ENCODE measurements around the gene OBSCN.

Gene OBSCN

DNA sequence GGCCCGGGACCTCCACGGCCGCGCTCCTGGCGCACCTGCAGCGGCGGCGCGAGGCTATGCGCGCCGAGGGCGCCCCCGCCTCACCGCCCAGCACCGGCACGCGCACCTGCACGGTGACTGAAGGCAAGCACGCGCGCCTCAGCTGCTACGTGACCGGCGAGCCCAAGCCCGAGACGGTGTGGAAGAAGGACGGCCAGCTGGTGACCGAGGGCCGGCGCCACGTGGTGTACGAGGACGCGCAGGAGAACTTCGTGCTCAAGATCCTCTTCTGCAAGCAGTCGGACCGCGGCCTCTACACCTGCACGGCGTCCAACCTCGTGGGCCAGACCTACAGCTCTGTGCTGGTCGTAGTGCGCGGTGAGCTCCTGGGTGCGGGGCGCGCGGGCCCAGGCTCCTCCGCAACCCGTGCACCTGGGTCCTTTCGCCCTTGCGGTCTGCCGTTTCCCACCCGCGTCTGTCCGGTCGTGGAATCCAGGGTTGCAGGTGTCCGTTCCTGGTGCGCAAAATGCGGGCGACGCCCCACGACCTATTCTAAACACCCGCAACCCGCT, 4.6 kb downstream of the OBSCN start:
- Histone ChIP-seq H3K9ac (ENCODE audit: low read length) (no peak overlapping the region), H3K9me3 (ENCODE audit: low read length) (no peaks in the 10 kb centered on the region), H3K4me1 (ENCODE audit: insufficient read depth, low read length) (no peaks in the 10 kb centered on the region), H3K4me3 (ENCODE audit: low read depth in 1 of 2, low read length in 2 of 2) (no peak overlapping the region), H3K27ac (ENCODE audit: low read depth, low read length) (no peak overlapping the region), H3K36me3 (ENCODE audit: insufficient read depth, low read length) (no peaks in the 10 kb centered on the region), H3K27me3 (ENCODE audit: control insufficient read depth in 1 of 2, insufficient read depth in 2 of 2, low read length in 2 of 2) (peaks cover 0 to 13% of the 10 kb centered on the region in 2 donors)

GRCh38 chr1:228212966-228213844, 5.4 kb downstream of the OBSCN start:
- Histone ChIP-seq H3K9ac (ENCODE audit: low read length) (no peak overlapping the region), H3K27me3 (ENCODE audit: control insufficient read depth in 1 of 2, insufficient read depth in 2 of 2, low read length in 2 of 2) (peaks cover 0 to 13% of the 10 kb centered on the region in 2 donors)

DNA sequence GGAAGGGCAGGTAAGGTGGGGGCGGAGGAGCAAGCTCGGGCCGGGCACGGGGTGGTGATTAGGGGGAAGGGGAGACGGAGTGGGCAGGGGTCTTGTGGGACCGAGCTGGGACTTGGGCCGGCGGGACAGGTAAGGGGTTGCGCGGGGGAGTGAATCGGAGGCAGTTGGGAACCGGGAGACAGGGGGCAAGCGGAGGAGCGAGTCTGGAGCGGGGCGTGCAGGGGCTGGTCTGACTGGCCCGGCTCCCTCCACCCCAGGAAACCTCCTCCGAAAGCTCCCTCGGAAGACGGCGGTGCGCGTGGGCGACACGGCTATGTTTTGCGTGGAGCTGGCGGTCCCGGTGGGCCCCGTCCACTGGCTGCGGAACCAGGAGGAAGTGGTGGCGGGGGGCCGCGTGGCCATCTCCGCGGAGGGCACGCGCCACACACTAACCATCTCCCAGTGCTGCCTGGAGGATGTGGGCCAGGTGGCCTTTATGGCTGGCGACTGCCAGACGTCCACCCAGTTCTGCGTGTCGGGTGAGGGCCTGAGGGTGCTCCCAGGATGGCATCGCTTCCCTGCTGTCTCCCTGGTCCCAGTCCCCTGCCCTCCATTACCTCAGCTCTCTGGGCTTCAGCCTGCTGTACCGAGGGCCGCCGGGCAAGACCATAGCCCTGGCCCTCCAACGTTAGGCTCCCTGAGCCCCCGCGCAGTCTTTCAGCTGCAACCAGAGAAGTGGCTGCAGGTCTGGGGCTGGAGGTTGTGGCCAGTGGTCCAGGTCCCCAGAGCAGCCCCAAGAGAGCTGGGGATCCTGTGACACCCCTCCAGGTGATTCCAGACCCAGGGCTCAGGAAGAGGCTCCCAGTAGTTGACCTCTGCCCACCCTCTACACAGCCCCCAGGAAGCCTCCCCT, 6.3 kb downstream of the OBSCN start:
- Histone ChIP-seq H3K4me3 (ENCODE audit: low read depth in 1 of 2, low read length in 2 of 2) (no peak overlapping the region), H3K9ac (ENCODE audit: low read length) (no peak overlapping the region), H3K27ac (ENCODE audit: low read depth, low read length) (no peak overlapping the region), H3K36me3 (ENCODE audit: insufficient read depth, low read length) (no peaks in the 10 kb centered on the region), H3K9me3 (ENCODE audit: low read length) (no peaks in the 10 kb centered on the region), H3K27me3 (ENCODE audit: control insufficient read depth in 1 of 2, insufficient read depth in 2 of 2, low read length in 2 of 2) (peaks cover 0 to 13% of the 10 kb centered on the region in 2 donors), H3K4me1 (ENCODE audit: insufficient read depth, low read length) (no peaks in the 10 kb centered on the region)

More at GRCh38 chr1:228212966-228213844, 5.4 kb downstream of the OBSCN start:
- Histone ChIP-seq H3K36me3 (ENCODE audit: insufficient read depth, low read length) (no peaks in the 10 kb centered on the region), H3K4me3 (ENCODE audit: low read depth in 1 of 2, low read length in 2 of 2) (peak overlapping the region in 1 of 2 donors; percentile 27), H3K27ac (ENCODE audit: low read depth, low read length) (no peak overlapping the region), H3K9me3 (ENCODE audit: low read length) (no peaks in the 10 kb centered on the region), H3K4me1 (ENCODE audit: insufficient read depth, low read length) (no peaks in the 10 kb centered on the region)

- Histone ChIP-seq H3K4me3 (ENCODE audit: low read depth in 1 of 2, low read length in 2 of 2) (no peak overlapping the region), H3K9me3 (ENCODE audit: low read length) (no peaks in the 10 kb centered on the region), H3K9ac (ENCODE audit: low read length) (no peak overlapping the region), H3K27ac (ENCODE audit: low read depth, low read length) (no peak overlapping the region), H3K36me3 (ENCODE audit: insufficient read depth, low read length) (no peaks in the 10 kb centered on the region), H3K27me3 (ENCODE audit: control insufficient read depth in 1 of 2, insufficient read depth in 2 of 2, low read length in 2 of 2) (peaks cover 0 to 13% of the 10 kb centered on the region in 2 donors), H3K4me1 (ENCODE audit: insufficient read depth, low read length) (no peaks in the 10 kb centered on the region)
Observed at GRCh38 chr1:228214921-228215662, 7.2 kb downstream of the OBSCN start.

GRCh38 chr1:228215663-228216116, 7.8 kb downstream of the OBSCN start:
- no peaks in the 10 kb centered on the region for H3K4me1 ChIP-seq (ENCODE audit: insufficient read depth, low read length)
- H3K36me3 ChIP-seq (ENCODE audit: insufficient read depth, low read length), result no peaks in the 10 kb centered on the region
- H3K9ac ChIP-seq (ENCODE audit: low read length), result no peak overlapping the region
- no peak overlapping the region for H3K27ac ChIP-seq (ENCODE audit: low read depth, low read length)
- H3K4me3 ChIP-seq (ENCODE audit: low read depth in 1 of 2, low read length in 2 of 2), result no peak overlapping the region
- no peaks in the 10 kb centered on the region for H3K9me3 ChIP-seq (ENCODE audit: low read length)
- H3K27me3 ChIP-seq (ENCODE audit: control insufficient read depth in 1 of 2, insufficient read depth in 2 of 2, low read length in 2 of 2), result peaks cover 0 to 13% of the 10 kb centered on the region in 2 donors

DNA sequence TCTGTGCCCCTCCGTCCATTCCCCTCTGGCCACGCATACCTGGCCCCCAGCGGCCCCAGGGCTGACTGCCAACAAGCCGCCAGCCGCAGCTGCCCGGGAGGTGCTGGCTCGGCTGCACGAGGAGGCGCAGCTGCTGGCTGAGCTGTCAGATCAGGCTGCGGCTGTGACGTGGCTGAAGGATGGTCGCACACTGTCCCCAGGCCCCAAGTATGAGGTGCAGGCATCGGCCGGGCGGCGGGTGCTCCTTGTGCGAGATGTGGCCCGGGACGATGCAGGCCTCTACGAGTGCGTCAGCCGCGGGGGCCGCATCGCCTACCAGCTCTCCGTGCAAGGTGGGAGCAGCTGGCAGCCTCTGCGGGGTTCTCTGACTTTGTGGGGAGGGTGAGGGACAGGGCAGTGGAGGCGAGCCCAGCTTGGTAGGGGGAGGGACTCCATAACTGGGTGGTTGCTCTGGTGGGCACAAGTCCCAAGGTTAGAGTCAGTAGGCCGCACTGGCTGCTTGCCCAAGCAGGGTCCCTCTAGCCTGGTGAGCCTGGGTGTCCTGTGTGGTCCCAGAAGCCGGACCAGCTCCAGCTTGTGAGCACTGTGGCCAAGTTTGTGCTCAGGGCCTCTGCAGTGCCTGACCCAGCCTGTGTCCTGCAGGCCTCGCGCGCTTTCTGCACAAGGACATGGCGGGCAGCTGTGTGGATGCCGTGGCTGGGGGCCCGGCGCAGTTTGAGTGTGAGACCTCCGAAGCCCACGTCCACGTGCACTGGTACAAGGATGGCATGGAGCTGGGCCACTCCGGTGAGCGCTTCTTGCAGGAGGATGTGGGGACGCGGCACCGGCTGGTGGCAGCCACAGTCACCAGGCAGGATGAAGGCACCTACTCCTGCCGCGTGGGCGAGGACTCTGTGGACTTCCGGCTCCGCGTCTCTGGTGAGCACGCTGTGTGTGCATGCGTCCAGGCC, 8.8 kb downstream of the OBSCN start:
- H3K27me3 ChIP-seq (ENCODE audit: control insufficient read depth in 1 of 2, insufficient read depth in 2 of 2, low read length in 2 of 2), result peaks cover 0 to 10% of the 10 kb centered on the region in 2 donors
- no peaks in the 10 kb centered on the region for H3K4me1 ChIP-seq (ENCODE audit: insufficient read depth, low read length)
- H3K27ac ChIP-seq (ENCODE audit: low read depth, low read length), result no peak overlapping the region
- no peaks in the 10 kb centered on the region for H3K36me3 ChIP-seq (ENCODE audit: insufficient read depth, low read length)
- no peak overlapping the region for H3K4me3 ChIP-seq (ENCODE audit: low read depth in 1 of 2, low read length in 2 of 2)
- H3K9me3 ChIP-seq (ENCODE audit: low read length), result no peaks in the 10 kb centered on the region
- no peak overlapping the region for H3K9ac ChIP-seq (ENCODE audit: low read length)

DNA sequence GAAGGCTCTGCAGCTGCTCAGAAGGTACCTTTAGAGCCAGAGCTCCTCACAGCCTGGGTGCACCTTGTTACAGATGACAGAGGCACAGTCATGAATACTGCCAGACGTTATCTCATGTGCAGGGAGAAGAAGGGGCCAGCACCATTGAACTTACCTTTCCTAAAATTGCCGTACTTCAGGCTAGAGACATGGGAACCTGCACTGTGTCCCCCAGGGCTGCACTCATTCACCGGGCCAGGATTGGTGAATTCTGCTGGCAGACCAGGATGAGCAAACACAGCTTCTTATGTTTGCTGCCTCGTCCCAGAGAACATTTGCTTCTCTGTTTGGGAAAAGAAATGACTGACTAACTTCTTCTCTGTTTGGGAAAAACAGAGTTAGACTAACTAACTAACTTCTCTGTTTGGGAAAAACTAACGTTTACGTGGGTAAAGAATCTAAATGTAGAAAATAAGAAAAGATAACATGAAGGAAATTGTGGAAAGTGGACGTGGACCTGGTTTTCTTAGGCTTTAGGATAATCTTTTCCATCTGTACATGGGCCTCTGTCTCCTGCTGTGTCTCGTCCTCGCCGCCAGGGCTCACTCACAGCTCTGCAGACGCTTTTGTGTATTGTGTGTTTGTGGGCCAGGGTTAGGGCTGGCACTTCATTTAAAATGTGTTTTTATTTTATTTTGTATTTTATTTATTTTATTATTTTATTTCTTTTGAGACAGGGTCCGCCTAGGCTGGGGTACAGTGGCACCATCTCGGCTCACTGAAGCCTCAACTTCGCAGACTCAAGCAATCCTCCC, 9.9 kb downstream of the OBSCN start:
- Histone ChIP-seq H3K9ac (ENCODE audit: low read length) (no peak overlapping the region), H3K9me3 (ENCODE audit: low read length) (no peaks in the 10 kb centered on the region), H3K27ac (ENCODE audit: low read depth, low read length) (no peak overlapping the region), H3K4me1 (ENCODE audit: insufficient read depth, low read length) (no peaks in the 10 kb centered on the region), H3K36me3 (ENCODE audit: insufficient read depth, low read length) (no peaks in the 10 kb centered on the region), H3K27me3 (ENCODE audit: control insufficient read depth in 1 of 2, insufficient read depth in 2 of 2, low read length in 2 of 2) (peaks cover 0 to 5% of the 10 kb centered on the region in 2 donors), H3K4me3 (ENCODE audit: low read depth in 1 of 2, low read length in 2 of 2) (no peak overlapping the region)

GRCh38 chr1:228218513-228219244, 10.8 kb downstream of the OBSCN start:
- no peaks in the 10 kb centered on the region for H3K4me1 ChIP-seq (ENCODE audit: insufficient read depth, low read length)
- H3K9me3 ChIP-seq (ENCODE audit: low read length), result no peaks in the 10 kb centered on the region
- H3K4me3 ChIP-seq (ENCODE audit: low read depth in 1 of 2, low read length in 2 of 2), result no peak overlapping the region
- H3K27ac ChIP-seq (ENCODE audit: low read depth, low read length), result no peak overlapping the region
- H3K9ac ChIP-seq (ENCODE audit: low read length), result no peak overlapping the region
- H3K27me3 ChIP-seq (ENCODE audit: control insufficient read depth in 1 of 2, insufficient read depth in 2 of 2, low read length in 2 of 2), result no peaks in the 10 kb centered on the region
- no peaks in the 10 kb centered on the region for H3K36me3 ChIP-seq (ENCODE audit: insufficient read depth, low read length)

DNA sequence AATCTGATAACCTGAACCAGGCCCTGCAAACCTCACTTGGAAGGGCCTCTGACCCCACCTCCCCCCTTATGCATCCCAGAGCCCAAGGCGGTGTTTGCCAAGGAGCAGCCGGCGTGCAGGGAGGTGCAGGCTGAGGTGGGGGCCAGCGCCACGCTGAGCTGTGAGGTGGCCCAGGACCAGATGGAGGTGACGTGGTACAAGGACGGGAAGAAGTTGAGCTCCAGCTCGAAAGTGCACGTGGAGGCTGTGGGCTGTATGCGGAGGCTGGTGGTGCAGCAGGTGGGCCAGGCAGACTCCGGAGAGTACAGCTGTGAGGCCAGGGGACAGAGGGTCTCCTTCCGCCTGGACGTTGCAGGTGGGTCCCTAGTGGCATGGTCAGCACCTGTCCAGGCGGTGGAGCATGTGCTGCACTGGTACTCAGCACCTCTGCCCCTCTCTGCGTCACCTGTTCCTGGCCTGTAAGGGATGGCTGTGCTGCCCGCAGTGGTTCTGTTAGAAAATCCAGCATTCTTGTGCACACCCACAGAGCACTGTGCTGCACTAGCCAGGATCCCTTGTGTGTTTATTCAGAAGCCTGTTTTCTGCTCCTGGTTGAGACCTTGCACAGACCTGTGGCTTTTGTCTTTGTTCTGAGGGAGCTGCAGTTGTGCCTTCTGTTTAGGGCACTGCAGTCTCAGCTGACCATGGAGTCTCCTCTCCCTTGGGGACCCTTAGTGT, 11.6 kb downstream of the OBSCN start:
- Histone ChIP-seq H3K36me3 (ENCODE audit: insufficient read depth, low read length) (no peaks in the 10 kb centered on the region), H3K4me1 (ENCODE audit: insufficient read depth, low read length) (no peaks in the 10 kb centered on the region), H3K9ac (ENCODE audit: low read length) (no peak overlapping the region), H3K9me3 (ENCODE audit: low read length) (peaks cover 3% of the 10 kb centered on the region), H3K27me3 (ENCODE audit: control insufficient read depth in 1 of 2, insufficient read depth in 2 of 2, low read length in 2 of 2) (no peaks in the 10 kb centered on the region), H3K4me3 (ENCODE audit: low read depth in 1 of 2, low read length in 2 of 2) (no peak overlapping the region), H3K27ac (ENCODE audit: low read depth, low read length) (no peak overlapping the region)

Measured in muscle layer of colon (tissue), 2 donors.